RWPE2 (cell line): ENCODE results near the gene UTP11.
"Not testable (repeated sequence)": the region's sequence is repeated elsewhere in the genome, so short reads cannot be mapped to it uniquely, and the experiment has no call there.

Experiments
- ATAC-seq: fragments of 200-7000 bp; cut with Tn5 transposase; 3 replicates; pipeline ENCODE4 v1.9.1; 2021; ENCODE audit warnings: low read depth
- DNase-seq: peaks from one replicate; pipeline ENCODE4 v3.0.0-alpha.2; 2020; ENCODE audit warnings: low spot score
- H3K27ac ChIP-seq: fragments of 450-650 bp; 2 replicates; pipeline ENCODE4 v1.5.1; 2017; ENCODE audit warnings: mild to moderate bottlenecking; ENCODE audit not compliant: poor library complexity, severe bottlenecking
- H3K27me3 ChIP-seq: fragments of 250-450 bp; sonication (Bioruptor Pico); 2 replicates; pipeline ENCODE4 v1.5.1; 2021; ENCODE audit warnings: mild to moderate bottlenecking, moderate library complexity; ENCODE audit not compliant: insufficient read depth, poor library complexity, severe bottlenecking
- H3K36me3 ChIP-seq: fragments of 250-450 bp; sonication (Bioruptor Pico); 2 replicates; pipeline ENCODE4 v1.5.1; 2020; ENCODE audit warnings: low read depth, mild to moderate bottlenecking, moderate library complexity
- H3K4me1 ChIP-seq: fragments of 250-450 bp; sonication (Bioruptor Pico); 2 replicates; pipeline ENCODE4 v1.5.1; 2021; ENCODE audit warnings: mild to moderate bottlenecking, moderate library complexity; ENCODE audit not compliant: insufficient read depth, poor library complexity, severe bottlenecking
- H3K4me3 ChIP-seq: fragments of 250-450 bp; sonication (Bioruptor Pico); 2 replicates; pipeline ENCODE4 v1.5.1; 2021; ENCODE audit warnings: mild to moderate bottlenecking, moderate library complexity; ENCODE audit not compliant: severe bottlenecking
- H3K9me3 ChIP-seq: fragments of 250-450 bp; sonication (Bioruptor Pico); 2 replicates; pipeline ENCODE4 v1.5.1; 2021; ENCODE audit warnings: mild to moderate bottlenecking, moderate library complexity; ENCODE audit not compliant: severe bottlenecking
- CTCF ChIP-seq: fragments of 450-650 bp; IDR thresholded peaks from one replicate; pipeline ENCODE4 v1.5.1; 2017; ENCODE audit warnings: mild to moderate bottlenecking, moderate library complexity; ENCODE audit not compliant: poor library complexity, severe bottlenecking

The UTP11 gene, protein sequence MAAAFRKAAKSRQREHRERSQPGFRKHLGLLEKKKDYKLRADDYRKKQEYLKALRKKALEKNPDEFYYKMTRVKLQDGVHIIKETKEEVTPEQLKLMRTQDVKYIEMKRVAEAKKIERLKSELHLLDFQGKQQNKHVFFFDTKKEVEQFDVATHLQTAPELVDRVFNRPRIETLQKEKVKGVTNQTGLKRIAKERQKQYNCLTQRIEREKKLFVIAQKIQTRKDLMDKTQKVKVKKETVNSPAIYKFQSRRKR

GRCh38 chr1:38012363-38013226 lies at the start of gene UTP11:
UTP11 (plus strand) TSS chr1:38012734; CDS start chr1:38012803, 69 bp downstream.
- H3K27ac ChIP-seq: peak within 1 kb of the TSS; percentile 57
- TF ChIP-seq CTCF: no peak
- H3K36me3 ChIP-seq: peaks cover 38% of the 10 kb centered on the region
- H3K4me1 ChIP-seq: peaks cover 11% of the 10 kb centered on the region
- H3K4me3 ChIP-seq: peak within 1 kb of the TSS; percentile 75
- no peaks in the 10 kb centered on the region for H3K9me3 ChIP-seq
- DNase-seq (peak; percentile 93), ATAC-seq (peak; percentile 95)
- no peaks in the 10 kb centered on the region for H3K27me3 ChIP-seq

- H3K36me3 ChIP-seq: peaks cover 68% of the 10 kb centered on the region
- not testable (repeated sequence) for ATAC-seq, DNase-seq, H3K27me3 ChIP-seq, H3K4me1 ChIP-seq, H3K4me3 ChIP-seq, H3K9me3 ChIP-seq, H3K27ac ChIP-seq
These were observed 48.4 kb upstream of the UTP11 start for GRCh38 chr1:37964106-37964505.

DNA sequence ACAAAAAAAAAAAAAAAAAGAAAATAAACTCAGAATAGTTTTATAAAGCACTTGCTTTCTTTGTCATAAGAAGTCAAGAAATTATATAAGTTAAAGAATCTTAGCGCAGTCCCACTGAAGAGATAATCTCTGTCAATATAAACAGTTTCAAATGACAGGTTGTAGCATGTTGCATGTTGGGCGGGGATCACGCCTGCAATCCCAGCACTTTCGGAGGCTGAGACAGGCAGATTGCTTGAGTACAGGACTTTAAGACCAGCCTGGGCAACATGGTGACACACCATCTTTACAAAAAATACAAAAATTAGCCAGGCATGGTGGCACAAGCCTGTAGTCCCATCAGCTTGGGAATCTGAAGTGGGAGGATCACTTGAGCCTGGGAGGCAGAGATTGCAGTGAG lies 47.2 kb upstream of the UTP11 start:
- DNase-seq: no peak
- H3K27ac ChIP-seq: no peak overlapping the region
- no peak for ATAC-seq

DNA sequence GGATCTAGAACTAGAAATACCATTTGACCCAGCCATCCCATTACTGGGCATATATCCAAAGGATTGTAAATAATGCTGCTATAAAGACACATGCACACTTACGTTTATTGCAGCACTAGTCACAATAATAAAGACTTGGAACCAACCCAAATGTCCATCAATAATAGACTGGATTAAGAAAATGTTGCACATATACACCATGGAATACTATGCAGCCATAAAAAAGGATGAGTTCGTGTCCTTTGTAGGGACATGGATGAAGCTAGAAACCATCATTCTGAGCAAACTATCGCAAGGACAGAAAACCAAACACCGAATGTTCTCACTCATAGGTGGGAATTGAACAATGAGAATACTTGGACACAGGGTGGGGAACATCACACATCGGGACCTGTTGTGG lies 38.9 kb upstream of the UTP11 start:
- not testable (repeated sequence) for H3K4me3 ChIP-seq, ATAC-seq, H3K9me3 ChIP-seq, DNase-seq, H3K4me1 ChIP-seq, H3K27ac ChIP-seq, H3K27me3 ChIP-seq
- H3K36me3 ChIP-seq: peaks cover 92% of the 10 kb centered on the region

More for the DNA sequence above, 47.2 kb upstream of the UTP11 start:
- Histone ChIP-seq H3K9me3 (no peaks in the 10 kb centered on the region), H3K4me1 (no peaks in the 10 kb centered on the region), H3K36me3 (peaks cover 65% of the 10 kb centered on the region), H3K4me3 (no peak overlapping the region), H3K27me3 (no peaks in the 10 kb centered on the region)
- no peak for TF ChIP-seq CTCF

GRCh38 chr1:37974567-37974966 lies 38.0 kb upstream of the UTP11 start:
- no peak for ATAC-seq
- H3K9me3 ChIP-seq: no peaks in the 10 kb centered on the region
- H3K36me3 ChIP-seq: peaks cover 92% of the 10 kb centered on the region

More at GRCh38 chr1:37974567-37974966, 38.0 kb upstream of the UTP11 start:
- Histone ChIP-seq H3K4me1 (no peaks in the 10 kb centered on the region), H3K27me3 (no peaks in the 10 kb centered on the region), H3K27ac (no peak overlapping the region), H3K4me3 (no peak overlapping the region)
- no peak for TF ChIP-seq CTCF
- no peak for DNase-seq
